CD4-positive, alpha-beta T cell (primary cell): ENCODE results near the gene DPP9. TPM values are rescaled to one million over a fixed set of nuclear protein-coding genes. Genes with fewer than 3 reads are reported as not detected.

Experiments used
- ATAC-seq: fragments of 200-7000 bp; cut with Tn5 transposase; one replicate; pipeline ENCODE4 v1.10.0; 2022; ENCODE audit warnings: mild to moderate bottlenecking; ENCODE audit not compliant: poor library complexity
- CTCF ChIA-PET: fragments of 350-600 bp; sonication (Branson Sonifier 250); formaldehyde crosslinking; loops from one replicate; lab custom pipeline; 2021; ENCODE audit warnings: antibody characterized with exemption, inconsistent platforms; lab: Charles Lee
- POLR2A ChIA-PET: fragments of 350-600 bp; sonication (Branson Sonifier 250); formaldehyde crosslinking; loops from one replicate; lab custom pipeline; 2021; ENCODE audit warnings: antibody characterized with exemption, inconsistent platforms; lab: Charles Lee
- DNase-seq, 14 experiments: peaks; one replicate each; pipeline ENCODE4 v3.0.0-alpha.2; 2013 to 2020; ENCODE audit warnings: mixed read lengths in 2 of 14
- H3K27ac ChIP-seq, 2 donors: one replicate each; pipeline versions ENCODE4 v1.5.1 to v1.7.0; 2013; ENCODE audit warnings: low read length in 2 of 2, low read depth in 1 of 2, mild to moderate bottlenecking in 1 of 2
- H3K27me3 ChIP-seq, 2 experiments: 1 replicate in 1 of 2; 2 replicates in 1 of 2; pipeline versions ENCODE4 v1.6.1 to v1.7.0; 2013; ENCODE audit warnings: low read length in 2 of 2, control low read depth in 1 of 2, mild to moderate bottlenecking in 1 of 2, moderate library complexity in 1 of 2; ENCODE audit not compliant: insufficient read depth in 2 of 2, control insufficient read depth in 1 of 2
- H3K36me3 ChIP-seq: one replicate; pipeline ENCODE4 v1.6.1; 2013; ENCODE audit warnings: low read length, control low read depth; ENCODE audit not compliant: insufficient read depth
- H3K4me1 ChIP-seq: one replicate; pipeline ENCODE4 v1.6.1; 2013; ENCODE audit warnings: low read length, control low read depth; ENCODE audit not compliant: insufficient read depth
- H3K4me3 ChIP-seq: one replicate; pipeline ENCODE4 v1.5.1; 2013; ENCODE audit warnings: mild to moderate bottlenecking, low read length, moderate library complexity
- H3K9me3 ChIP-seq, 2 experiments: 1 replicate in 1 of 2; 2 replicates in 1 of 2; pipeline versions ENCODE4 v1.6.1 to v1.7.0; 2013; ENCODE audit warnings: low read length in 2 of 2, mild to moderate bottlenecking in 2 of 2, control low read depth in 1 of 2, moderate library complexity in 1 of 2; ENCODE audit not compliant: control insufficient read depth in 1 of 2, insufficient read depth in 1 of 2
- H3K27ac Mint-ChIP-seq: one replicate; pipeline ENCODE4 v1.8.0; 2020; ENCODE audit warnings: mixed read lengths
- H3K27me3 Mint-ChIP-seq: one replicate; pipeline ENCODE4 v1.8.0; 2021; ENCODE audit warnings: mixed read lengths
- H3K36me3 Mint-ChIP-seq: one replicate; pipeline ENCODE4 v1.8.0; 2021; ENCODE audit warnings: low read depth, mixed read lengths
- H3K4me1 Mint-ChIP-seq: one replicate; pipeline ENCODE4 v1.8.0; 2021; ENCODE audit warnings: low read depth, mixed read lengths
- H3K4me3 Mint-ChIP-seq: one replicate; pipeline ENCODE4 v1.8.0; 2020; ENCODE audit warnings: mild to moderate bottlenecking, mixed read lengths
- H3K9me3 Mint-ChIP-seq: one replicate; pipeline ENCODE4 v1.8.0; 2020; ENCODE audit warnings: mixed read lengths
- CTCF ChIP-seq: fragments of 200-600 bp; IDR thresholded peaks from one replicate; pipeline ENCODE4 v1.8.0; 2022; ENCODE audit warnings: antibody characterized with exemption, mild to moderate bottlenecking
- intact Hi-C, 2 experiments: fragments of 100-400 bp; cut with DNase I in 1 of 2; cut with micrococcal nuclease in 1 of 2; formaldehyde crosslinking; loops; one replicate each; pipeline versions ENCODE4 v1.15.1 to v1.9.0; 2023 to 2025; cut with DNase I, micrococcal nuclease
- total RNA-seq, 174 experiments: library from RNA in 2 of 174; stranded (reverse) in 2 of 174; gene quantifications; one replicate each; pipeline ENCODE4 v1.2.3 and lab custom pipeline; 2021 to 2026

The DPP9 gene
- total RNA-seq, 2 experiments from 2014 or later = 67.9 to 72.8 TPM

- intact Hi-C loops = no loop called here
- H3K27me3 ChIP-seq = no peaks in the 10 kb centered on the region
- POLR2A ChIA-PET = no interaction called here
- H3K27me3 Mint-ChIP-seq = no peaks in the 10 kb centered on the region
- no peak overlapping the region for H3K27ac Mint-ChIP-seq
- H3K36me3 ChIP-seq = peaks cover 79% of the 10 kb centered on the region
- H3K27ac ChIP-seq = no peak overlapping the region
- H3K36me3 Mint-ChIP-seq = peaks cover 66% of the 10 kb centered on the region
- H3K4me1 Mint-ChIP-seq = no peaks in the 10 kb centered on the region
- DNase-seq = peak in 1 of 14 experiments; percentile 38
- no peaks in the 10 kb centered on the region for H3K4me1 ChIP-seq
- H3K9me3 ChIP-seq = no peaks in the 10 kb centered on the region
- no peaks in the 10 kb centered on the region for H3K9me3 Mint-ChIP-seq
- CTCF ChIA-PET = no interaction called here
- no peak overlapping the region for H3K4me3 ChIP-seq
- ATAC-seq = no peak
- no peak for TF ChIP-seq CTCF
- H3K4me3 Mint-ChIP-seq = no peak overlapping the region
Observed at GRCh38 chr19:4691373-4691772, 32.3 kb downstream of the DPP9 start.

- H3K4me1 Mint-ChIP-seq = no peaks in the 10 kb centered on the region
- no peak overlapping the region for H3K27ac Mint-ChIP-seq
- no peaks in the 10 kb centered on the region for H3K4me1 ChIP-seq
- H3K36me3 Mint-ChIP-seq = peaks cover 65% of the 10 kb centered on the region
- intact Hi-C loops = no loop called here
- no peak for TF ChIP-seq CTCF
- no peaks in the 10 kb centered on the region for H3K27me3 ChIP-seq
- H3K27ac ChIP-seq = no peak overlapping the region
- no peaks in the 10 kb centered on the region for H3K9me3 Mint-ChIP-seq
- no peak for ATAC-seq
- H3K4me3 Mint-ChIP-seq = no peak overlapping the region
- no peak for DNase-seq
- ChIA-PET POLR2A (no interaction called here), CTCF (no interaction called here)
- peaks cover 74% of the 10 kb centered on the region for H3K36me3 ChIP-seq
- H3K27me3 Mint-ChIP-seq = no peaks in the 10 kb centered on the region
- H3K9me3 ChIP-seq = no peaks in the 10 kb centered on the region
- no peak overlapping the region for H3K4me3 ChIP-seq
Observed at GRCh38 chr19:4690361-4690760, 33.3 kb downstream of the DPP9 start.

- Histone ChIP-seq H3K9me3 (no peaks in the 10 kb centered on the region), H3K4me3 (no peak overlapping the region), H3K27ac (no peak overlapping the region), H3K4me1 (no peaks in the 10 kb centered on the region), H3K36me3 (peaks cover 73% of the 10 kb centered on the region), H3K27me3 (no peaks in the 10 kb centered on the region)
- Mint-ChIP-seq H3K4me1 (no peaks in the 10 kb centered on the region), H3K4me3 (no peak overlapping the region), H3K9me3 (no peaks in the 10 kb centered on the region), H3K27ac (no peak overlapping the region), H3K36me3 (peaks cover 64% of the 10 kb centered on the region), H3K27me3 (no peaks in the 10 kb centered on the region)
- peak in 1 of 14 experiments; percentile 11 for DNase-seq
- intact Hi-C loops = no loop called here
- TF ChIP-seq CTCF = no peak
- ChIA-PET CTCF (no interaction called here), POLR2A (no interaction called here)
- ATAC-seq = no peak
Observed at GRCh38 chr19:4689403-4689802, 34.2 kb downstream of the DPP9 start.
